GM20000 (cell line): Measurements from ENCODE around the gene CD22.

Source experiments
- DNase-seq: peaks from one replicate; pipeline ENCODE4 v3.0.0; 2012; ENCODE audit warnings: low spot score
- CTCF ChIP-seq: IDR thresholded peaks from 2 replicates; pipeline ENCODE4 v1.5.1; 2012; ENCODE audit warnings: mild to moderate bottlenecking, control low read depth; ENCODE audit errors: extremely low read depth, missing control alignments

CD22 gene

DNA sequence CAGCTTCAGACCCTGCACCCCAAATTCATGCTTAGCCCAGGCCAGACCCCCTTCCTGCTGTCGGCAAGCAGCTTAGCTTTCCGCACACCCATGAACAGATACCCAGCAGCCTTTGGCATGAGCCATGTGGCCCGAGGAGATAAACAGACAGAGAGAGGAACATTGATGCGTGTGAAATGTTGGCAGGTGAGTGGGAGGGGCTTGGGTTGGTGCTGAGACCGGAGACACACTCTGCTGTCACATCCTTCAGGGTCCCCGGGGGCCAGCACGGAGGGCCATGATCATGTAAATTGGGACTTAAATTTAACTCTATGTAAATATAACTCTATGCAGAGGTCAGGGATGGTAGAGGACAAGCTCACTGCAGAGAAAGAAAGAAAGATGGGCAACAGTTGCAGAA lies 1.5 kb downstream of the CD22 start:
- no peak for TF ChIP-seq CTCF
- DNase-seq: peak; percentile 77

- no peak for TF ChIP-seq CTCF
- DNase-seq: no peak
Measured at GRCh38 chr19:35331551-35332214, 2.7 kb downstream of the CD22 start.

DNA sequence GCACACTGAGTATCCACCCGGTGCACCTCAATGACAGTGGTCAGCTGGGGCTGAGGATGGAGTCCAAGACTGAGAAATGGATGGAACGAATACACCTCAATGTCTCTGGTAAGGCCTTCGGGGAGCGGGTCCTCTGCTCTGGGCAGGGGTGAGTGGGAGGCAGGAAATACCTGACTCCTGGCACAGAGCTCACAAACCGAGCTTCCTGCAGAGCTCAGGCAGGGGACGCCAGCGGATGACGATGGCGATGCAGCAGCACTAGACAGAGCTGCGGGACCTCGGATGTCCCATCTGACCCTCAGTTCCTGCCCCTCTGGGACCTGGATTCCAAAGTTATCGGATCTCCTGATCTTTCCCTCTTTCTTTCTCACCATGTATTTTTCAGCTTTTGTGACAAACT lies 3.8 kb downstream of the CD22 start:
- DNase-seq: no peak
- TF ChIP-seq CTCF: no peak

GRCh38 chr19:35334144-35334753 lies 5.3 kb downstream of the CD22 start:
- no peak for DNase-seq
- TF ChIP-seq CTCF: no peak

GRCh38 chr19:35336166-35336955 lies 7.4 kb downstream of the CD22 start:
- DNase-seq: no peak
- TF ChIP-seq CTCF: no peak

GRCh38 chr19:35337097-35337983 lies 8.4 kb downstream of the CD22 start:
- DNase-seq: no peak
- TF ChIP-seq CTCF: no peak
